DOHH2 (cell line): ENCODE data around the gene RASSF7.

Experiments
- H3F3A ChIP-seq: fragments of 200-600 bp; sonication (generic), shearing (Covaris generic); 2 replicates; pipeline ENCODE4 v1.6.0; 2016; ENCODE audit warnings: antibody characterized with exemption, mild to moderate bottlenecking; ENCODE audit not compliant: control insufficient read depth, insufficient read depth
- H3K27ac ChIP-seq: fragments of 200-600 bp; sonication (generic); 2 replicates; pipeline ENCODE4 v1.5.1; 2014; ENCODE audit warnings: low read depth, mild to moderate bottlenecking, low read length, moderate library complexity
- H3K27me3 ChIP-seq: fragments of 200-600 bp; sonication (generic); 2 replicates; pipeline ENCODE4 v1.6.1; 2014; ENCODE audit warnings: mild to moderate bottlenecking, low read length, mixed read lengths; ENCODE audit not compliant: control insufficient read depth
- H3K36me3 ChIP-seq: fragments of 200-600 bp; sonication (generic); 2 replicates; pipeline ENCODE4 v1.6.1; 2014; ENCODE audit warnings: mild to moderate bottlenecking, low read length, moderate library complexity, mixed read lengths; ENCODE audit not compliant: control insufficient read depth
- H3K4me1 ChIP-seq: fragments of 200-600 bp; sonication (generic); 2 replicates; pipeline ENCODE4 v1.6.1; 2014; ENCODE audit warnings: mild to moderate bottlenecking, low read length, mixed read lengths; ENCODE audit not compliant: control insufficient read depth
- H3K4me2 ChIP-seq: fragments of 200-600 bp; sonication (generic); 2 replicates; pipeline ENCODE4 v1.6.0; 2014; ENCODE audit warnings: mild to moderate bottlenecking, low read length, moderate library complexity
- H3K4me3 ChIP-seq: fragments of 200-600 bp; sonication (generic); 2 replicates; pipeline ENCODE4 v1.5.1; 2014; ENCODE audit warnings: mild to moderate bottlenecking, low read length, mixed read lengths
- H3K79me2 ChIP-seq: fragments of 200-600 bp; sonication (generic); 2 replicates; pipeline ENCODE4 v1.6.1; 2014; ENCODE audit warnings: mild to moderate bottlenecking, low read length, mixed read lengths; ENCODE audit not compliant: control insufficient read depth
- H3K9me2 ChIP-seq: fragments of 200-600 bp; sonication (generic); replicated peaks from 2 replicates; pipeline ENCODE4 v1.6.1; 2014; ENCODE audit warnings: mild to moderate bottlenecking, low read length, mixed read lengths; ENCODE audit not compliant: control insufficient read depth
- H3K9me3 ChIP-seq: fragments of 200-600 bp; sonication (generic); 2 replicates; pipeline ENCODE4 v1.6.1; 2014; ENCODE audit warnings: antibody characterized with exemption, low read length, mixed read lengths; ENCODE audit not compliant: control insufficient read depth, insufficient read depth
- H4K20me1 ChIP-seq: fragments of 200-600 bp; sonication (generic); 2 replicates; pipeline ENCODE4 v1.6.0; 2014; ENCODE audit warnings: low read depth, mild to moderate bottlenecking, antibody characterized with exemption, low read length, moderate library complexity; ENCODE audit not compliant: control insufficient read depth, insufficient read depth
- EZH2phosphoT487 ChIP-seq: fragments of 200-600 bp; sonication (generic); IDR thresholded peaks from 2 replicates; pipeline ENCODE4 v1.6.1; 2017; ENCODE audit warnings: borderline replicate concordance, mild to moderate bottlenecking, antibody characterized with exemption, low read length, moderate library complexity, mixed read lengths
- TF ChIP-seq, protein P1 (sequence below): fragments of 200-600 bp; sonication (generic); IDR thresholded peaks from one replicate; pipeline ENCODE4 v1.5.1; 2014; ENCODE audit warnings: antibody characterized with exemption, mild to moderate bottlenecking, low read depth, low read length; ENCODE audit not compliant: poor library complexity, severe bottlenecking

RASSF7 gene

DNA sequence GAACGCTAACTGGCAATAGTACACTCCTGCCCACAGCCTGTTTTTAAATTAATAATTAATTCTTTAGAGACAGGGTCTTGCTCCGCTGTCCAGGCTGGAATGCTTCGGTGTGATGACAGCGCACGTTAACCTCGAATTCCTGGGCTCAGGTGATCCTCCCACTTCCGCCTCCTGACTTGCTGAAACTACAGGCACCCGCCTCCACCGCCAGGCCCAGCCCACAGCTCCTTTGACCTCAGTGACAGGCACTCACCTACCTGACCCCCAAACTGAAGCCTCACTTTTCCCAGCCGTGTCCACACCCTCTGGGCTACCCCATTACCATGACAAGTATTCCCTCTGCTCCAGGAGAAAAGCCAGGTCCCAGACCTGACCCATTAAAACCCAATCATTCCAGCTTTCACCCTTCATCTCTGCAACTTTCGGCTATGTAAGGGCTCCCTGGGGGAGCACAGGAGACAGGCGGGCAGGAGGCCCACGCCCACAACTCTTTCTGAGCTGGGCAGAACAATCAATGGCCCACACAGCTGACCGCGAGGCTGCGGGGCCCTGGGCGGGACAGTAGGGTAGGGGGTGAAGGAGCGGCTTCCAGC lies 962 bp upstream of the RASSF7 start:
- Histone ChIP-seq H3K4me3 (peak overlapping the region; percentile 88), H3K36me3 (no peaks in the 10 kb centered on the region), H3F3A (no peaks in the 10 kb centered on the region), H3K9me3 (no peaks in the 10 kb centered on the region), H3K4me1 (peaks cover 24% of the 10 kb centered on the region), H3K4me2 (peak overlapping the region; percentile 98), H3K79me2 (peaks cover 6% of the 10 kb centered on the region), H3K27me3 (peaks cover 32% of the 10 kb centered on the region), H4K20me1 (no peaks in the 10 kb centered on the region), H3K27ac (no peak overlapping the region), H3K9me2 (no peaks in the 10 kb centered on the region)
- TF ChIP-seq EZH2phosphoT487: no peak
- TF ChIP-seq, protein P1, sequence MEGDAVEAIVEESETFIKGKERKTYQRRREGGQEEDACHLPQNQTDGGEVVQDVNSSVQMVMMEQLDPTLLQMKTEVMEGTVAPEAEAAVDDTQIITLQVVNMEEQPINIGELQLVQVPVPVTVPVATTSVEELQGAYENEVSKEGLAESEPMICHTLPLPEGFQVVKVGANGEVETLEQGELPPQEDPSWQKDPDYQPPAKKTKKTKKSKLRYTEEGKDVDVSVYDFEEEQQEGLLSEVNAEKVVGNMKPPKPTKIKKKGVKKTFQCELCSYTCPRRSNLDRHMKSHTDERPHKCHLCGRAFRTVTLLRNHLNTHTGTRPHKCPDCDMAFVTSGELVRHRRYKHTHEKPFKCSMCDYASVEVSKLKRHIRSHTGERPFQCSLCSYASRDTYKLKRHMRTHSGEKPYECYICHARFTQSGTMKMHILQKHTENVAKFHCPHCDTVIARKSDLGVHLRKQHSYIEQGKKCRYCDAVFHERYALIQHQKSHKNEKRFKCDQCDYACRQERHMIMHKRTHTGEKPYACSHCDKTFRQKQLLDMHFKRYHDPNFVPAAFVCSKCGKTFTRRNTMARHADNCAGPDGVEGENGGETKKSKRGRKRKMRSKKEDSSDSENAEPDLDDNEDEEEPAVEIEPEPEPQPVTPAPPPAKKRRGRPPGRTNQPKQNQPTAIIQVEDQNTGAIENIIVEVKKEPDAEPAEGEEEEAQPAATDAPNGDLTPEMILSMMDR: no peak

DNA sequence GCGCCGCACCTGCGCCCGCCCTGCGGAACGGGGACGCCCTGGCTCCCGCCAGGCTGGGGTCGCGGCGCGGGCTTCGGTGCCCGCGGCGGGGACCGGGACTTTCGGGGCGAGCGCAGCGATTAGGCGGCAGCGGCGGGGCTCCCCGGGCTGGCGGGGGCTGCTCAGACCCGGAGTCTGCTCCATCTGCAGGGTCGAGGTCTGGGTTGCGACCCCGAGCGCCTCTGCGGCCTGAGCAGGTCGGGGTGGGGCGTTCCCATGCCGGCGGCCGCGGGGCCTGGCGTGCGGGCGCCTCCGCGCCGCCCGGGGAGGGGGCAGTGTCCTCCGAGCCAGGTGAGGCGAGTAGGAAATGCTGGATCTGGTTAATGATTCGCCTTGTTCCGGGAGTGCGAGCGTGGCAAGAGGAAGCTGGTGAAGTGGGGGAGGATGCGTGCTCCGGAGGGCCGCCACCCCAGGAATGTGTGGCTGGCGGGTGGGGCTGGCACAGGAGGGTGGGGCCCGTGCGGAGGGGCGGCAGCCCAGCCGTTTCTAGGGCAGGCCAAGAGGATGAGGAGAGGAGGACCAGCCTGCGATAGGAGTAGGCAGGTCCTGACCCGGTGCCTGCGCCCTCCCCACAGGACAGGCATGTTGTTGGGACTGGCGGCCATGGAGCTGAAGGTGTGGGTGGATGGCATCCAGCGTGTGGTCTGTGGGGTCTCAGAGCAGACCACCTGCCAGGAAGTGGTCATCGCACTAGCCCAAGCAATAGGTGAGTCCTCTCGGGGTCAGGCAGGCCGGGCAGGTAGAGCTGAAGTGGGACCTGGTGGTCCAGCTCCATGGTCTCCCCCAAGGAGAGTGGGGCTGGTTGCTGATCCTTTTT lies 606 bp downstream of the RASSF7 start:
- no peak overlapping the region for H3K27ac ChIP-seq
- no peaks in the 10 kb centered on the region for H3K9me3 ChIP-seq
- H3F3A ChIP-seq: no peaks in the 10 kb centered on the region
- H3K79me2 ChIP-seq: peaks cover 6% of the 10 kb centered on the region
- no peaks in the 10 kb centered on the region for H4K20me1 ChIP-seq
- peak overlapping the region; percentile 93 for H3K4me2 ChIP-seq
- peaks cover 4% of the 10 kb centered on the region for H3K36me3 ChIP-seq
- H3K27me3 ChIP-seq: peaks cover 19% of the 10 kb centered on the region
- no peaks in the 10 kb centered on the region for H3K9me2 ChIP-seq
- TF ChIP-seq, protein P1: no peak
- TF ChIP-seq EZH2phosphoT487: no peak
- H3K4me3 ChIP-seq: peak overlapping the region; percentile 94
- peaks cover 16% of the 10 kb centered on the region for H3K4me1 ChIP-seq

DNA sequence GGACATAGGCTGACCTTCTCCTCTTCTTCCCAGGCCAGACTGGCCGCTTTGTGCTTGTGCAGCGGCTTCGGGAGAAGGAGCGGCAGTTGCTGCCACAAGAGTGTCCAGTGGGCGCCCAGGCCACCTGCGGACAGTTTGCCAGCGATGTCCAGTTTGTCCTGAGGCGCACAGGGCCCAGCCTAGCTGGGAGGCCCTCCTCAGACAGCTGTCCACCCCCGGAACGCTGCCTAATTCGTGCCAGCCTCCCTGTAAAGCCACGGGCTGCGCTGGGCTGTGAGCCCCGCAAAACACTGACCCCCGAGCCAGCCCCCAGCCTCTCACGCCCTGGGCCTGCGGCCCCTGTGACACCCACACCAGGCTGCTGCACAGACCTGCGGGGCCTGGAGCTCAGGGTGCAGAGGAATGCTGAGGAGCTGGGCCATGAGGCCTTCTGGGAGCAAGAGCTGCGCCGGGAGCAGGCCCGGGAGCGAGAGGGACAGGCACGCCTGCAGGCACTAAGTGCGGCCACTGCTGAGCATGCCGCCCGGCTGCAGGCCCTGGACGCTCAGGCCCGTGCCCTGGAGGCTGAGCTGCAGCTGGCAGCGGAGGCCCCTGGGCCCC lies 1.4 kb downstream of the RASSF7 start:
- Histone ChIP-seq H3K9me2 (no peaks in the 10 kb centered on the region), H3K27ac (no peak overlapping the region), H3K9me3 (no peaks in the 10 kb centered on the region), H3K79me2 (peaks cover 8% of the 10 kb centered on the region), H3K27me3 (peaks cover 12% of the 10 kb centered on the region), H3K36me3 (peaks cover 6% of the 10 kb centered on the region), H3K4me1 (peaks cover 18% of the 10 kb centered on the region), H3K4me3 (peak overlapping the region; percentile 94), H4K20me1 (no peaks in the 10 kb centered on the region), H3K4me2 (peak overlapping the region; percentile 93), H3F3A (no peaks in the 10 kb centered on the region)
- TF ChIP-seq, protein P1: no peak
- no peak for TF ChIP-seq EZH2phosphoT487
